B cell (primary cell): ENCODE data around the gene CALR3.

Experiments used
- CTCF ChIP-seq: fragments of 200-600 bp; IDR thresholded peaks from one replicate; pipeline ENCODE4 v1.8.0; 2022; ENCODE audit warnings: antibody characterized with exemption, mild to moderate bottlenecking
- EZH2 ChIP-seq: IDR thresholded peaks from 2 replicates; pipeline ENCODE4 v1.6.1; 2012; ENCODE audit warnings: borderline replicate concordance, low read depth, mild to moderate bottlenecking, moderate library complexity, low read length; ENCODE audit not compliant: insufficient read depth, poor library complexity, severe bottlenecking

- no peak for TF ChIP-seq CTCF
- no peak for TF ChIP-seq EZH2
These were observed 12.6 kb upstream of the CALR3 start for GRCh38 chr19:16508546-16508945.
